ENCODE measurements around the gene PLSCR4. TPM values are rescaled to one million over a fixed set of nuclear protein-coding genes. Genes with fewer than 3 reads are reported as not detected.

The PLSCR4 gene
- total and polyA plus RNA-seq, 2 of the 4 experiments (the other 2 are of a cell fraction) = 3.8 to 4.4 TPM

GRCh38 chr3:146164971-146165769 is 85.7 kb downstream of the PLSCR4 start:
- Histone ChIP-seq H3K4me3 (ENCODE audit: insufficient read depth, low read depth, low read length) (peak overlapping the region; percentile 10; the same call in 1 of the 2 replicates), H3K27ac (ENCODE audit: insufficient read depth, low read length) (peak overlapping the region; percentile 54), H2BK120ac (ENCODE audit: low read depth, low read length) (peak overlapping the region; percentile 98), H2AFZ (replicated peaks; ENCODE audit: low read length, poor library complexity) (peak overlapping the region; percentile 28), H4K91ac (ENCODE audit: insufficient read depth, low read depth, low read length) (peak overlapping the region; percentile 96), H3K36me3 (ENCODE audit: control insufficient read depth, insufficient read depth, low read length) (no peaks in the 10 kb centered on the region), H2BK5ac (ENCODE audit: low read depth, low read length, poor library complexity, severe bottlenecking) (peak overlapping the region; percentile 95), H3K14ac (replicated peaks; ENCODE audit: low read depth, low read length) (peak overlapping the region; percentile 95), H3K27me3 (ENCODE audit: control insufficient read depth, insufficient read depth, low read length) (no peaks in the 10 kb centered on the region), H3K9ac (ENCODE audit: low read depth, low read length) (peak overlapping the region; percentile 43; the same call in 1 of the 2 replicates), H2BK20ac (ENCODE audit: low read depth, low read length) (peak overlapping the region; percentile 99), H3K9me1 (ENCODE audit: insufficient read depth, low read length) (peaks cover 12% of the 10 kb centered on the region), H4K5ac (ENCODE audit: low read depth, low read length) (peak overlapping the region; percentile 73), H2BK15ac (ENCODE audit: low read depth, low read length) (peak overlapping the region; percentile 96; the same call in 2 of the 3 replicates), H3K18ac (ENCODE audit: low read depth, low read length) (peak overlapping the region; percentile 95), H3K56ac (ENCODE audit: extremely low read depth, insufficient read depth, low read length) (peak overlapping the region; percentile 80; the same call in 1 of the 2 replicates), H2AK5ac (ENCODE audit: low read depth, low read length) (peak overlapping the region; percentile 90), H3K23ac (ENCODE audit: low read depth, low read length) (peak overlapping the region; percentile 95), H4K8ac (ENCODE audit: low read depth in 2 of 2, low read length in 2 of 2) (peak overlapping the region; percentile 88), H4K20me1 (ENCODE audit: insufficient read depth, low read length) (no peaks in the 10 kb centered on the region), H3K9me3 (ENCODE audit: control insufficient read depth, insufficient read depth, low read length) (no peaks in the 10 kb centered on the region), H3K4me2 (ENCODE audit: low read depth, low read length) (peak overlapping the region; percentile 86; the same call in 1 of the 2 replicates), H3K79me1 (ENCODE audit: low read depth in 1 of 2, low read length in 2 of 2) (peaks cover 3 to 18% of the 10 kb centered on the region in 2 experiments; a peak in 3 of 4 replicates), H3K4ac (ENCODE audit: low read depth, low read length) (peak overlapping the region; percentile 96), H3K4me1 (ENCODE audit: control insufficient read depth, insufficient read depth, low read length) (peaks cover 18% of the 10 kb centered on the region), H2AK9ac (replicated peaks; ENCODE audit: low read depth, low read length, poor library complexity) (peak overlapping the region; percentile 56)
- in situ Hi-C loops (cut with MboI; ENCODE audit: low sequenced_read_pairs) = loop anchor here (5.0 kb wide), 1 partner anchor 98 kb away; no protein-coding TSS in a partner anchor
- WGBS, 2 experiments (ENCODE audit: extremely low coverage in 2 of 2, insufficient read length in 1 of 2) = 29% methylated on average over 3 of the region's 7 CpGs; no CpG with 5 or more reads in 1 of the 2 experiments
- DNase-seq (peak; percentile 85), ATAC-seq (ENCODE audit: low read depth) (peak; percentile 5)
- dilution Hi-C loops (cut with HindIII; ENCODE audit: low sequenced_read_pairs, unreplicated experiment) = no loop called here
- BruUV-seq (replicated peaks) = no TSS peak
- POLR2A ChIA-PET (ENCODE audit: unreplicated experiment) = no interaction called here
- intact Hi-C loops (cut with micrococcal nuclease) = loop anchor here (5.0 kb wide), 1 partner anchor 38 kb away; no protein-coding TSS in a partner anchor
- CTCF ChIA-PET = interaction anchor here (0.6 to 2.3 kb wide), 5 partner anchors 8 to 277 kb away, joined by 3 to 10 read pairs (median 5); no protein-coding TSS in a partner anchor
- TF ChIP-seq MAFK (IDR thresholded peaks at IDR 0.05; ENCODE audit: low read depth, low read length) (peak; percentile 20; the same call in 1 of the 2 replicates), MXI1 (IDR thresholded peaks at IDR 0.05; ENCODE audit: borderline replicate concordance, low read depth, low read length) (no peak)
